KOPT-K1 (cell line): ENCODE data around the gene B3GLCT.
"Not testable (repeated sequence)": the region's sequence is repeated elsewhere in the genome, so short reads cannot be mapped to it uniquely, and the experiment has no call there.

Experiments
- H3K27ac ChIP-seq: fragments of 200-600 bp; sonication (generic); 2 replicates; pipeline ENCODE4 v1.5.1; 2016; ENCODE audit warnings: antibody characterized with exemption, mild to moderate bottlenecking, low read depth, low read length; ENCODE audit not compliant: poor library complexity, severe bottlenecking
- H3K36me3 ChIP-seq: fragments of 200-600 bp; sonication (generic); 2 replicates; pipeline ENCODE4 v1.5.1; 2017; ENCODE audit warnings: antibody characterized with exemption, mild to moderate bottlenecking, low read length, moderate library complexity; ENCODE audit not compliant: insufficient read depth
- H3K9me3 ChIP-seq: fragments of 200-600 bp; sonication (generic); 2 replicates; pipeline ENCODE4 v1.5.1; 2017; ENCODE audit warnings: antibody characterized with exemption, low read length, mild to moderate bottlenecking; ENCODE audit not compliant: insufficient read depth, poor library complexity, severe bottlenecking

The B3GLCT gene

DNA sequence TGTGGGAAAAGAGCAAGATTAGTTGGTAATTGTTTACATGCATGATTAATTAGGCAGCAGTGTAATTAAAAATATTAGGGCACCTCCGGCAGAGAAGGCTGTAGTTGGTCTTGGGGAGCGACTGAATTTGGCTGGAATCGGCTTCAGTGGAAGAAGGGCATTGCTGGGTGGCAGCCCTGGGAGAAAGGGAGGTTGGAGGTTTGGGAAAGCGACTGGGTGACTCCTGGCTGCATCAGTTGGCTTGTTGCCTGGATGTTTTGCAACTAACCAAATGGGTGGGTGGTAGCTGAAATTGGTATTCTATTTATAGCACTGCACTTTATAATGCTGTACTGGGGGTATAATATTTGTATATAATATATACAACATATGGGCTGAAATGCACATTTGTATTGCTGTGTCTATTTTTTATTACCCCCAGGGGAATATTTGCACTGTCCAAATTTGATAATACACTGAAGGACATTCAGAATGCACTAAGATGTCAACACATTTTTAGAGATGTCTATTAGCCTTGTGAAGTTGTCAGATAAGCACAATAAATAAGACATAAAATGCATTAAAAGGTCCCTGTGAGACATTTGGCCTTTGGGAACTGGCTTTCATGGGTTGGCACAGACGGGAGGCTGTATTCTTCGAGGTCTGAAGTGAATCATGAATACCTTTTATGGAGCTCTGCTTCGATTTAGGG is 1.7 kb downstream of the B3GLCT start:
- H3K36me3 ChIP-seq, result no peaks in the 10 kb centered on the region
- peak overlapping the region; percentile 78 for H3K27ac ChIP-seq
- no peaks in the 10 kb centered on the region for H3K9me3 ChIP-seq

DNA sequence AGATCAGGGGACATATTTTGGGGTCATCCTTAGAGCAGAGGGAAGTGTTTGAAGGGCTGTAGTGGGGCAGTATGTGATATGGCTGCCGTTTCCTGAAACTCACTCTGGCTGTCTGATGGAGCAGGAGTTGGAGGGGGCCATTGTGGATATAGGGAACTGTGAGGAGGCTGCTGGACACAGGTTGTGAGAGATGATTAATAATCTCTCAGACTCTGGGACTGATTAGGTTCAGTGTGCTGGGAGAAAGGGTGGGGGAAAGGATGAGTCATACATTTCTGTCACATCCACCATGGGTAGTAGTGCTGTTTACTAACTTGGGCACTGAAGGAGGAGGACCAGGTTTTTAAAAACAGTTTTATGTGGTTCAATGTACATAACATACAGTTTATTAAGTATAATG is 4.8 kb downstream of the B3GLCT start:
- H3K9me3 ChIP-seq, result no peaks in the 10 kb centered on the region
- no peak overlapping the region for H3K27ac ChIP-seq
- H3K36me3 ChIP-seq, result no peaks in the 10 kb centered on the region

DNA sequence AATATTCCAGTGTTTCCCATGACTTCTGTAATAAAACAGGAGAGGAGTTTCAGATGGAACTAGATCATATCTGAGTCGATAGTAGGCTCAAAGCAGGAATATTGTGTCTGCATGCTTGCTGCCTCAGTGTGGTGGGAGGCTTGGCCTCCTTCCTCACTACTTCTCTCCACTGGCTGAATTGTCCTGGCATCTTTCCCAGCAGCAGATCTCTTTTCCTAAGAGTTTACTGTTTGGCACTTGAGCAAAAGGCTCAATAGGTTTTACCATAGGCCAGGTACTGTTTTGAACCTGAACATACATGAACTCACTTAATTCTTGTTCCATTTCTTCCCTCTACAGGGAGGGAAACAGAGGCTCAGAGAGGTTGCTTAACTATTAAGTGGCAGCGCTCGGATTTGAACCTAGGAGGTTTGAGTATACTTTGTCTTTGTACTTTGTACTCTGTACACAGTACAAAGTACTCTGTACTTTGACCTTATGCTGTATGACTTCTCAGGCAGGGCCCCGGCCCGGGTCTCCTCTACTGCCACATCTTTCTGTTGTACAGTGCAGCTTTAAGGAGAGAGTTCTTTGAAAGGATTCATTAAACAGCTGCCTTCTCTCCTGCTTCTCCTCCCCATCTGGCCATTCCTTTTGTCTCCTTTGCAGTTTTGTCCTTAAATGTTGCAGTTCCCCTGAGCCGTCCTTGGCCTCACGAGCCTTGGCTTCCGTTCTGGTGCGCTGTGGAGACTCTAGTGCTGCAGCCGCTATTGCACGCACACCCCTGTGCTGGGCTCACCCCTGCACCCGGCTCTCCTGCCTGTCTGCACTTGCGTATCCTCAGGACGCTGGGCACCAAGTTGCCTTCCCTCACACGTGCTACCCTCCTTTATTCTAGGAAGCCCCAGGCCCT is 8.1 kb downstream of the B3GLCT start:
- no peak overlapping the region for H3K27ac ChIP-seq

DNA sequence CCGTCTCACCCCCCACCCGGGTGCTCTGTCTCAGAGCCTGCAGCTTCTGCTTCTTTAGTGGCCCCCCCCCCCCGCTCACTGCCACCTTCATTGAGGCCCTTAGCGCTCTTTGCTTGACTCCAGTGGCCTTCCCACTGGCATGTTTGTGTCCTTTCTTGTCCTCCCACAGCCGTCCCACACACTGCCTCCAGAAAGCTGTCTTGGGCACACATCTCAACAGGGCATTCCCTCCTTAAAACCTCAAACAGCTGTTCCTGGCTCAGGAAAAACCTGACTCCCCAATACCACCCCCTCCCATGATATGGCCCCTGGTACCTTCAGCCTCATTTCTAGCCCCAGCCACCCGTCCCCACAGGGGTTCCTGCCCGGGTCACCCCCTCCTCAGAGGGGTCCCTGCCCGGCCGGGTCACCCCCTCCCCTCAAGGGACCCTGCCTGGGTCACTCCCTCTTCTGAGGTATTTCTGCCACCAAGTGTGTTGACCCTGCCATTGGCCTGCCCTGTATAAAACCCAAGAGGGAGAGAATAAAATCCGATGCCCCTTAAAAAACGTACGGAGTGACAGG is 8.9 kb downstream of the B3GLCT start:
- Histone ChIP-seq H3K9me3 (no peaks in the 10 kb centered on the region), H3K27ac (no peak overlapping the region), H3K36me3 (no peaks in the 10 kb centered on the region)

More for the DNA sequence above, 8.1 kb downstream of the B3GLCT start:
- H3K9me3 ChIP-seq, result no peaks in the 10 kb centered on the region
- H3K36me3 ChIP-seq, result no peaks in the 10 kb centered on the region

DNA sequence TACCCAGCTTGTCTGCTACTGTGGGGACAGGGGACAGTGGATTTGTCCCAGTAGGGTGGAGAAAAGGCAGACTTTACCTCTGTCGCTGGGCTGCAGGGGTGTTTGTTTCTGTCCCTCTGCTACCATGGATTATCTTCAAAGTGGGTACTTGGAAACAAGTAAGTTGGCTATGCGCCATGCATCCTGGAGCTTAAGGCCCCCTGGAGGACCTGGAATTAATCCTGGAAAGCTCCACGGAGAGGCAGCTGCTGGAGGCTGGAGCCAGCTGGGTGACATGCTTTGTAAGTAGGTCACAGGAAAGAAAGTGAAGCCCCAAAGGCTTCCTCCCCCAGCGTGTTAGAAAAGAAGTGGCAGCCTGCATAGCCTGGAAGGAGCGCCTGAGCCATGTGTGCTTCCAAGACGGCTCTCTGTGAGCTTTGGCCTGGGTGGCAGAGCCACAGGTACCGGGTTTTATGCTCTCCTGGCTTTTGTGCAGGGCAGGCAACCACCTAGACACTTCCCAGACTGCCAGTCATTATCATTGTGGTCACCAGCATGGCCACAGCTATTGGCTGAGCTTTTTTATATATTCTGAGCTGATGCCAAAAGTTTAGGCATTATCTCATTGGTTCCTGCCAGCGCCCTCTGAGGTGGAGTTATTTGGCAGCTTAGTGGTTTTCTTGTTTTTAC is 9.5 kb downstream of the B3GLCT start:
- Histone ChIP-seq H3K9me3 (no peaks in the 10 kb centered on the region), H3K27ac (no peak overlapping the region), H3K36me3 (no peaks in the 10 kb centered on the region)

DNA sequence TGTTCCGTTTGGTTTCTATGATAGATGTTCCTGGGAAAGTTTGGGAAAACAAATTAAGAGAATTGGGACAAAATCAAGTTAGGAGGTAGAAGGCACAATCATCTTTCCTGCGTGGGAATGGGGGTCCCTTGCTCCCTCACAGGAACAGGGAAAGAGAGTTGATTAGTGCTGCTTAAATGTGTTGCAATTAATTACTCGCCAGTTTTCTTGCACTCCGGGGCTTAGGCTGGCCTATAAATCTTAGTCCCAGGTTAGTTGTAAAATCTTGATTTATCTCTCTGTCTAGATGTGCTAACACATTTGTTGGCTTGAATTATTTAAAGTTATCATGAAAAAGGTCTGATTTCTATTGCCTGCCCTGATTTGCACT is 10.1 kb downstream of the B3GLCT start:
- no peaks in the 10 kb centered on the region for H3K36me3 ChIP-seq
- no peak overlapping the region for H3K27ac ChIP-seq
- no peaks in the 10 kb centered on the region for H3K9me3 ChIP-seq

DNA sequence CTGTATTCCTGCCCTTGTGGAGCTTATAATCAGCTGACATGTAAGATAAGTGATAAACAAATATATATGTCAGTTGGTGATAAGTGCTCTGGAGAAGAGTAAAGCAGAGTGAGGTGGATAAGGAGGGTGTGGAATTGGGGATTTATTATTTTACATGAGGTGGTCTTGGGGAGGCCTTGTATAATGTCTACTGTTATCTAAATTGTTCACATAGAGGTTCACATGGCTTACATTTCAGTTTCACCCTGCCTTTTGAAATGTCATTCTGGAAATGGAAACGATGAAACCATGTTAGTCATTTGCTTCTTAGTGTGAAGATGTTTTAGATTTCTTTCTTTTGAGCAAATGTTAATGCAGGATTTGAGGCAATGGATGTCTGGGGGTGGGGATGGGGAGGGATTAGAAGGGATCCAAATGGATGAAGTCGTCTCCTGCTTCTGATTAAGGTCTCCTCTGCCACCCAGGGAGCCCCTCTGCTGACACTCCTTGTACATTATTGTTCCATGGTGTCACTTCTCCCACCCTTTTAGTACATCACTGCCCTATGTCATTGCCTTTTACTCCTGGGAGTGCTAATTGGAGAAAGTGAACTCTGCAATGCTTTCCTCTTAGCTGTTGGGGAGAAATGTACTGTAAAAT is 14.0 kb downstream of the B3GLCT start:
- no peaks in the 10 kb centered on the region for H3K9me3 ChIP-seq
- no peaks in the 10 kb centered on the region for H3K36me3 ChIP-seq
- H3K27ac ChIP-seq, result no peak overlapping the region

DNA sequence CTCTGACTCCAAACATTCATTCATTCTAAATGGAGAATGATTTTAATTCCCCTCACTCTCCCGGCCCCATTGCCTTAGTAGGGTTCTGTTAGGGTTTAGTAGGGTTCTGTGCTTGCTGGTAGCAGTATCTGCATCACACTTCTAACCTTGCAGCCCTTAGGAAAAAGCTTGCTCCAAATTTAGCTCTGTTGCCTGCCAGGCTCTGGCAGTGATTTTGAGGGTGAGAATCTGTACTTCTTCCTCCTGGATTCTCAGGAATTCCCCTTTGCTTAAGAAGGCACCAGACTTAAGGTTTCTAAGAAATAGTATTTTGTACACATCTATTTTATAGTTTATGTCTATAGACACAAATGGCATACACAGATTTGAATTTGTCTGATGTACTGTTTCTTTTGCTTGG is 14.7 kb downstream of the B3GLCT start:
- no peaks in the 10 kb centered on the region for H3K9me3 ChIP-seq
- H3K27ac ChIP-seq, result no peak overlapping the region
- no peaks in the 10 kb centered on the region for H3K36me3 ChIP-seq

DNA sequence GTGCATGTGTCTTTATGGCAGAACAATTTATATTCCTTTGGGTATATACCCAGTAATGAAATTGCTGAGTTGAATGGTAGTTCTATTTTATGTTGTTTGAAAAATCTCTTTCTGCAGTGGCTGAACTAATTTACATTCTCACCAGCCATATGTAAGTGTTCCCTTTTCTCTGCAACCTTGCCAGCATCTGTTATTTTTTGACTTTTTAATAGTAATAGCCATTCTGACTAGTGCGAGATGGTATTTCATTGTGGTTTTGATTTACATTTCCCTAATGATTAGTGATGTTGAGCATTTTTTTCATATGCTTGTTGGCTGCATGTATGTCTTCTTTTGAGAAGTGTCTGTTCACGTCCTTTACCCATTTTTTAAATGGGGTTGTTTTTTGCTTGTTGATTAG is 17.1 kb downstream of the B3GLCT start:
- not testable (repeated sequence) for H3K27ac ChIP-seq, H3K9me3 ChIP-seq, H3K36me3 ChIP-seq

DNA sequence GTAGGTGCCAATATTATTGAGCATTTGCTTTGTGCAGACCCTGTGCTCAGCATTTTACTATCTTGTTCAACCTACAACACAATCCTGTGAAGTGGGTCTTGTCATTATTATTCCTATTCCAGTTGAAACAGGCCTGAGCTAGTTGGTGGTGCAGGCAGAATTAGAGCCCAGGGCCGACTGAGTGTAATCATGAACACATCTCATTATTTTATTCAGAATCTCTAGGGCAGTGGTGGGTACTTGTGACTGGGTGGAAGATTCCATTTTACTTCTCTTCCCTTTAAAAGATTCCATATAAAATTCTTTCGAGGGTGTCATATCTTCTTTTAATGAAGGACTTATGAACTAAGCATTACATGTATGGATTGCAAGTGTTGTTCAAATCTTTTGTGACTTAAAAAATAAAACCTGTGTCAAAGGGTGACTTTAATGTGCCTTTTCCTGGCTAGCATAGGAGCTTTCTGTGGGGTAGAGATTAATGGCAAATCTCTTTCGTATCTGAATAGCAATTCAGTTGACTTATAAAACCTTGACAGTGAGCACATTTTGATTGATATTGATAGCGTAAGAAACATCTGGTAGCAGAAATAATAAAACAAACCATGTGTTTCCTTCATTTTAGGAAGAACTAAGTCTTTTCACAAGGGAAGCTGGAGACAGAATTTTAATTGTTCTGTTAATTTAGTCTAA is 20.3 kb downstream of the B3GLCT start:
- Histone ChIP-seq H3K36me3 (no peaks in the 10 kb centered on the region), H3K9me3 (no peaks in the 10 kb centered on the region), H3K27ac (no peak overlapping the region)

DNA sequence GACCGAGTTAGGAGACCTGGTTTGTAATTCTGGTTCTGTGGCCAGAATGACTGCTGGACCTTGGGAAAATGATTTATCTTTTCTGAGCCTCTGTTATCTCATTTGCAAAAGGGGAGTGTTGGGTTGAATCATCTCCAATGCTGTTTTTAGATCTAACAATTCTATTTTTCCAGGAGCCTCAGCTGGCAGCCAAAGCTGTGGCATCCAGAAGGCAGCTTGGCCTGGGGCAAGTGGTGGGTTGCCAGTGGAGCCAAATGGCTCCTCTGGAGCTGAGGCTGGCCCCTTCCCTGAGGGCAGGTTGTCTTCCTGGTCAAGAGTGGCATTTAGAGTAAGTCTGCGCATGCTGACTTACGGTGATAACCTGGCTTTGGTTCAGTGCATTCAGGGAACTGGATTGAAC is 21.3 kb downstream of the B3GLCT start:
- no peaks in the 10 kb centered on the region for H3K36me3 ChIP-seq
- no peak overlapping the region for H3K27ac ChIP-seq
- no peaks in the 10 kb centered on the region for H3K9me3 ChIP-seq

DNA sequence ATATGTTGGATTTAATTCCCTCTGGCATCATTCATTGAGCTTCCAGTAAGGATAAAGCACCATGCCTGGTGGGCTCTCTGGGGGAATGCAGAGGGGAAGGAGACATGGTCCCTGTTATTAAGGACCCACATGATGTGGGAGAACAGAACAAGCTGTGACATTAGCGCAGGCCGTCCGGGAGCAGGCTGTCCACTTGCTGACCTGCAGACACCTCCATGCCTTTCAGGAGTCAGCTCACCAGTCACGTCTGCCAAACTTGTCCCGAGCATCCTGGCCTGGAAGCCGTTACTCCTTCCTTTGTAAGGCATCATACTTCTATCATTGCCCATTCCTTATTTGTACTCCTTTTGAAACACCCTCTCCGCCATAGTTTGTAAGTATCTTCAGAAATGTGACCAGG is 23.4 kb downstream of the B3GLCT start:
- H3K27ac ChIP-seq, result no peak overlapping the region
- H3K9me3 ChIP-seq, result no peaks in the 10 kb centered on the region
- no peaks in the 10 kb centered on the region for H3K36me3 ChIP-seq

DNA sequence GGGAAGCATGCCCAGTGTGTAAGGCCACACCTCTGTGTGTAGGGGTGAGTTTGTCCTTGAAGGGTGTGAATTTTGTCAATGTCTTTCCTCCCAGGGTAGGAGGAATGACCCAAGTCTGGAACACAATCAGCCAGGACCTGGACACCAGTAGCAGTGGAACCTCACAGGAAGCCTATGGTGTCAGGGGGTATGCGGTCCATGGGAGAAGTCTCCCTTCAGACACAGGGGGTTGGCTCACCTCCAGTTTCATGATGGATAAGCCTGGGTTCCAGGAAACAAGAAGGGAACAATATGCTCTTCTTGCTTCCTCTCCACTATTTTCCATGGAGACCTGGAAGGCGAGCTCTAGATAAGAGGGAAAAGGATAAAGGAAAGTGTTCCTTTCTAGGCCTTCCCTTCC is 23.9 kb downstream of the B3GLCT start:
- H3K9me3 ChIP-seq, result no peaks in the 10 kb centered on the region
- H3K36me3 ChIP-seq, result no peaks in the 10 kb centered on the region

DNA sequence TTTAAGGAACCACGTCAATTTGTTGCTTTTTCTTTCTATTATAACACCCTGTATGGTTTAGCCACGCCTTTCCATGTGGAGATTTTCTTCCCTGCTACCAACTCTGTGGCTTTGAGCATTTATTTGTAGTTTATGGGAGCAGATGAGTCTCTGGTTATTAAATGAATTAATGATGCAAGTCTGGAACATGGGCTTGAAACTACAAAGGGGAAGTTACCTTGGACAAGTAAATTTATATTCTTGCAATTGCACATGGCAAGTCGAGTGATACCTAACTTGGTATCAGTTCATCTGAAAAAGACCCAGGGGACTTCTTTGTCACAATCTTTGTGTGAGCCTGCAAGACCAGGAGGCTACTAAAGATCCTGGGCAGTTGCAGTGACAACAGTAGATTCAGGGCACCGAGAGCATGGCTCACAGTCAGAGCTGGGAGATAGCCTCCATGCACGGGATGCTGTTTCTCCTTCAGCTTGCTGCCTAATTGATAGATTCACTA is 24.4 kb downstream of the B3GLCT start:
- Histone ChIP-seq H3K27ac (no peak overlapping the region), H3K9me3 (no peaks in the 10 kb centered on the region), H3K36me3 (no peaks in the 10 kb centered on the region)

More for the DNA sequence above, 23.9 kb downstream of the B3GLCT start:
- no peak overlapping the region for H3K27ac ChIP-seq
